Measurements from ENCODE around the gene SUPT20HL2.

DNA sequence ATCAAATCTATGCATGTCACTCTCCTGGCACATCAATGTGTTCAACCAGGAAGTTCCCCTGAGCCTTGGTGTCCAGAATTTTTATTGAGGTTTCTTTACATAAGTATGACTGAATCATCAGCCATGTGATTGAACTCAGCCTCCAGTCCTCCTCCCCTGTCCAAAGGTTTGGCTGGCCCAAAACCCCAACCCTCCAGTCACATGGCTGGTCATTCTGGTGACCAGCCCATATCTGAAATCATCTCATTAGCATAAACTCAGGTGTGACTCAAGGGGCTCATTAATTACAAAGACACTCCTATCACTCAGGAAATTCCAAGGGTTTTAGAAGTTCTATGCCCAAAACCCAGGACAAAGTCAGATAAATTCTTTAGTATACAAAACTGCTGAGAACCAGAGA is 20.6 kb upstream of the SUPT20HL2 start:
- TF ChIP-seq, protein P1, sequence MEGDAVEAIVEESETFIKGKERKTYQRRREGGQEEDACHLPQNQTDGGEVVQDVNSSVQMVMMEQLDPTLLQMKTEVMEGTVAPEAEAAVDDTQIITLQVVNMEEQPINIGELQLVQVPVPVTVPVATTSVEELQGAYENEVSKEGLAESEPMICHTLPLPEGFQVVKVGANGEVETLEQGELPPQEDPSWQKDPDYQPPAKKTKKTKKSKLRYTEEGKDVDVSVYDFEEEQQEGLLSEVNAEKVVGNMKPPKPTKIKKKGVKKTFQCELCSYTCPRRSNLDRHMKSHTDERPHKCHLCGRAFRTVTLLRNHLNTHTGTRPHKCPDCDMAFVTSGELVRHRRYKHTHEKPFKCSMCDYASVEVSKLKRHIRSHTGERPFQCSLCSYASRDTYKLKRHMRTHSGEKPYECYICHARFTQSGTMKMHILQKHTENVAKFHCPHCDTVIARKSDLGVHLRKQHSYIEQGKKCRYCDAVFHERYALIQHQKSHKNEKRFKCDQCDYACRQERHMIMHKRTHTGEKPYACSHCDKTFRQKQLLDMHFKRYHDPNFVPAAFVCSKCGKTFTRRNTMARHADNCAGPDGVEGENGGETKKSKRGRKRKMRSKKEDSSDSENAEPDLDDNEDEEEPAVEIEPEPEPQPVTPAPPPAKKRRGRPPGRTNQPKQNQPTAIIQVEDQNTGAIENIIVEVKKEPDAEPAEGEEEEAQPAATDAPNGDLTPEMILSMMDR (IDR thresholded peaks at IDR 0.05): no peak
- TF ChIP-seq POLR2A (IDR thresholded peaks at IDR 0.05): no peak
